ENCODE results near the gene POLE2.
"Not testable (repeated sequence)": the region's sequence is repeated elsewhere in the genome, so short reads cannot be mapped to it uniquely, and the experiment has no call there.

POLE2 gene

DNA sequence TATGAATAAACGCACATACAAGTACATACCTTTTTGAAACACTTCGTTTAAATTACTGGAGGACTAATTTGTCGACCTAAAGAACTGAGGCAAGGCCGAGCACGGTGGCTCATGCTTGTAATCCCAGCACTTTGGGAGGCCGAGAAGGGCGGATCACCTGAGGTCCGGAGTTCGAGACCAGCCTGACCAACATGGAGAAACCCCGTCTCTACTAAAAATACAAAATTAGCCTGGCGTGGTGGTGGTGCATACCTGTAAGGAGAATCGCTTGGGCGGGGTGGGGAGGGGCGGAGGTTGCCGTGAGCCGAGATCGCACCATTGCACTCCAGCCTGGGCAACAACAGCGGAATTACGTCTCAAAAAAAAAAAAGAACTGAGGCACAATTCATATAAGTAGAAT lies 68.7 kb downstream of the POLE2 start:
- not testable (repeated sequence) for DNase-seq

DNA sequence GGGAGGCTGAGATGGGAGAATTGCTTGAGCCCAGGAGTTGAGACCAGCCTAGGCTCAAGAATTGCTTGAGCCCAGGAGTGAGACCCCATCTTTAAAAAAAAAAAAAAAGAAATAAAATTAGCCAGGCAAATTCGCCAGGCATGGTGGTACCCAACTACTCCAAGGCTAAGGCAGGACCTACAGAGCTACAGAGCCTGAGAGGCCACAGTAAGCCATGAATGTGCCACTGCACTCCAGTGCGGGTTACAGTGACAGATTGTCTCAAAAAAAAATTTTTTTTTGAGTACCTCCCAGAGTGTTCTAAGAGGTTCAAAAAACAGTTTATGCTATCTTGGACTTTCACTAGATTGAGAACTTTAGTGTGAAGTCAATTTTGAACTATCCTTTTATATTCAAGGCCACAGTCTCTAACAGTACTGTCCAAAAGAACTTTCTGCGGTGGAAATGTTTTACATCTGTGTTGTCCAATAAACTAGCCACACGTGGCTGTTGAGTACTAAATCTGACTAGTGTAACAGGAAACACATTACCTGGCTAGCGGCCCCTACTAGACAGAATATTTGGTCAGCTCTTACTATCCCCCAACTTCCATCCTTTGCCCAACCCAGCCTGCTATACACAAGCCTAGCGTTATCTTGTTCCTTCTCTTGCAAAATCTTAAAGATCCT lies 70.0 kb downstream of the POLE2 start:
- DNase-seq, result no peak

DNA sequence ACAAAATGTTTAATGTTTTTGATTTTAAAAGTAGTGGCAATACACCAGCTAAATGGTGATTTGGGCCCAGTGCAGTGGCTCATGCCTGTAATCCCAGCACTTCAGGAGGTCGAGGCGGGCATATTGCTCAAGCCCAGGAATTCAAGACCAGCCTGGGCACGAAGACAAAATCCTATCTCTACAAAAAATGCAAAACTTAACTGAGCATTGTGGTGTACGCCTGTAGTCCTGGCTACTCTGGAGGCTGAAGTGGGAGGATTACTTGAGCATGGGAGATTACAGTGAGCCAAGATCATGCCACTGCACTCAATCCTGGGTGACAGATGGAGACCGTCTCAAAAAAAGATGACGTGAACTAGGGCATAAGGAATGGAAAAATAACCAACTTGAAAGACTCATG lies 72.2 kb downstream of the POLE2 start:
- no peak for DNase-seq

- DNase-seq, result no peak
Observed at GRCh38 chr14:49614196-49614595, 73.8 kb downstream of the POLE2 start.

- DNase-seq, result no peak
Observed at GRCh38 chr14:49612671-49613070, 75.3 kb downstream of the POLE2 start.

DNA sequence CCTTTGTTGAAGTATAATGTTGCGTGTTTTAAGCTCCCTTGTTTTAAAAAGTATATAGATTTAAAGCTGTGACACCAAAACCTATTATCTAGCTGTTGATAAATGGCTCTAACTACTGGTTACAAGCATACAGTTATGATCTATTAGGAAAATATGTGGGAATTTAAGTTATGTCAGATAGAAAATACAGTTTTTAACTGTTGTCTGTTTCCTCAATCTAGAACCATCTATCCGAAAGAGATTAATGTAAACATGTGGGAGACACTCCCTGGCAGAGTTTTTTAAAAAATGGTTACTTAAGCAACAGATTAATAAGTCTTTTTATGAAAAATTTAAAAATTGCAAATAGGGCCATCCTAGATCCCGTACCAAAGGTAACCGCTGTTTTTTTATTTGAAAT lies 75.8 kb downstream of the POLE2 start:
- DNase-seq, result no peak

- DNase-seq, result no peak
Observed at GRCh38 chr14:49607583-49607982, 80.4 kb downstream of the POLE2 start.

DNA sequence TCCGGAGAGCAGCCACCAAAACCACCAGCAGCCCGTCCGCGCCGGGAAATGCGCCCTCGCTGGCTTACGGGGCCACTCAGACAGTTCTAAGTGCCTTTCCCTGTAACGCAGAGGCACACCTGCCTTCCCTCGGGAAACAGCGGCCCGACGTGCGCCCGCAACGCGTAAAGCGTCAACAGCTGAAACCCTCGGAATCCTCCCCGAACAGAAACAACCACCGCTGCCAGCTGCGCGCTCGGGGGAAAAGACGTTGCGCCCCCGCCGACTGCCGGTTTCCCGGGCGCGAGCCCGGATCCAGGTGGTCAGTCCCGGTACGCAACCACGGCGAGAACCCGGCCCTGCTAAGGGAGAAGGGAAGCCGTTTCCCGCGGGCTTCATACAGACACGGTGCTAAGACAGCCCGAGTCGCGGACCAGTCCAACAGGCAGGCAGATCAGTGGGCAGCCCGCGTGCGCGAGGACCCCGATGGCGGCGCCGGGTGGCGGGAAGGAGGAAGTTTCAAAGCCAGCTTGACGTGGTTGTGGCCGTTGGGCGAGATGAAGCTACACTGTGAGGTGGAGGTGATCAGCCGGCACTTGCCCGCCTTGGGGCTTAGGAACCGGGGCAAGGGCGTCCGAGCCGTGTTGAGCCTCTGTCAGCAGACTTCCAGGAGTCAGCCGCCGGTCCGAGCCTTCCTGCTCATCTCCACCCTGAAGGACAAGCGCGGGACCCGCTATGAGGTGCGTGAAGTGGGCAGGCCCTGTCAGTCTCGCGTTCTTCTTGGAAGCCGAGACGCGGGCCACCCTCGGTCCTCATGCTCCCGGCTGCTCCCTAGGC lies 89.3 kb downstream of the POLE2 start, which contains the start of gene LRR1:
LRR1 (plus strand) TSS at position 456 of the 816 bp plus-strand sequence; CDS start at position 537, 81 bp downstream.
- DNase-seq, result peak; percentile 88

DNA sequence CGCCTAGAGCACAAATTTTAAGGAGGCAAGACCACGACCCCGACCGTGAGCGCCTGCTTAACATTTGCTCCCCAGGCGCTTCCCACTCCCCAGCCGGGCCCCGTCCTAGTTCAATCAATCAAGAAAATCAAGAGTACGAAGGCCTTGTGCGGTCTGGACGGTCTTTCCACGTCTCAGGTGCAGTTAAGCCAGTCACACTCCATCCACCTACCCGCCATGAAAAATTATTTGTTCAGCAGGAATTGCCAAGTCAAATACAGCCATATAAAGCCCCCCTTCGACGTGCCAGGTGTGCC lies 89.9 kb downstream of the POLE2 start:
- no peak for DNase-seq

DNA sequence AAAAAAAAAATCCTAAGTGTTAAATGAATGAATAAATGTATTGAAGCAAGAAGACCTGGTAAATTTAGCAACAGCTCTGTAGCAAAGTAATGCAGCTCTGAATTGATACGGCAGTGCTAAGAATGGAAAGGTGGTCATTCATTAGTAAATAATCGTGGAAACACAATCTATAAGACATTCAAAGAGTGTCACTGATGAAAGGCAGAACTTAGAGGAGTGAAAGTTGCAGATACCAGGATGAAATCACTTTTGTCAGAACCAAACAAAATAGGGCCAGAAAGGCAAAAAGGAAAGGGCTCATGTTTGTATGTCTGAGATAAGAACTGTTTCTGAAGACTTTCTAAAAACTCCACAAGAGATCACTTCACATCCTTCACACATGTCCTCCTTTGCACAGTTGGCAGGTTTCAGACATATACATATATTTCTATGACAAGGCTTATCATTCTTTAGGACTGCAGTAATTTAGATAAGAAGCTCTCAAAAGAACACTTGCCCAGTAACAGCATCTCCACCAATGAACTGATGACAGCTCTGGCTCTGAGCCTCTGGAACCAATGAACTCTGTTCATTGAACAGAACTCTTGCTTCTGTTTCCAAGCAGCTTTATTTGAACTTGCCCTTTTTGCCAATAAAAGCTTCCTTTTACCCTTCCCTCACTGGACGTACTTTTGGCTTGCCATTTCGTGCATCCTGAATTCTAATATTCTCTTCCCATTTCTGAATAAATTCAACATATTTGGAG lies 93.5 kb downstream of the POLE2 start:
- DNase-seq, result no peak

All from stimulated activated CD4-positive, alpha-beta T cell treated with anti-CD3 and anti-CD28 coated beads, Interleukin-4, amount 100 ng/mL, for 24 hours (primary cell).